Mucosa of stomach (tissue), 1 donor: ENCODE measurements around the gene CEP57L1.
"Not testable (repeated sequence)": the region's sequence is repeated elsewhere in the genome, so short reads cannot be mapped to it uniquely, and the experiment has no call there.

ENCODE experiments used
- H3K27me3 ChIP-seq: one replicate; pipeline ENCODE4 v1.7.0; 2013; ENCODE audit warnings: mild to moderate bottlenecking, low read length; ENCODE audit not compliant: control insufficient read depth, insufficient read depth
- H3K36me3 ChIP-seq: one replicate; pipeline ENCODE4 v1.7.0; 2013; ENCODE audit warnings: low read length; ENCODE audit not compliant: control insufficient read depth, insufficient read depth
- H3K4me1 ChIP-seq: one replicate; pipeline ENCODE4 v1.7.0; 2013; ENCODE audit warnings: mild to moderate bottlenecking, low read length; ENCODE audit not compliant: control insufficient read depth, insufficient read depth
- H3K4me3 ChIP-seq: one replicate; pipeline ENCODE4 v1.7.0; 2013; ENCODE audit warnings: low read length
- H3K9ac ChIP-seq: one replicate; pipeline ENCODE4 v1.7.0; 2013; ENCODE audit warnings: mild to moderate bottlenecking, low read length, moderate library complexity
- H3K9me3 ChIP-seq: one replicate; pipeline ENCODE4 v1.7.0; 2013; ENCODE audit warnings: mild to moderate bottlenecking, low read length, moderate library complexity; ENCODE audit not compliant: control insufficient read depth
- donor health status: Pancreatic carcinoma.

The CEP57L1 gene

DNA sequence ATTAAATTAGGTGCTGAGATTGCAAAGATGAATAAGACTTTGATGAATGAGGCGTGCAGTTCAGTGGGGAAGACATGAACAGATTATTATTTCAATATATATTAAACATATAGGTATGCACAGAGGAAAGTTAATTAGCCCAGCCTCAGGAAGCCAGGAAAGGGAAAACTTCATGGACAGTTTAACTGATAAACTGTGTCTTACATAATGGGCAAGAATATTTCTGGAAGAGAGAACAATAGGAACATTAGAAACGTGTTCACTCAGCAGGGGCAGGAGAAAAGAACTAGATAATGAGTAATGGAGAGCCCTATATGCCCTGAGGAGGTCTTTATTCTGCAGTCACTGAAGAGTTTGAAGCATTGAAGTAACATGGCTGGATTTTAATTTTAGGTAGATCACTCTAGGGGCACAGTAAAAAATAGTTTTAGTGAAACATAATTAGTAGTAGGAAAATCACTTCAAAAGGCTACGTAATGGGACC, 23.6 kb downstream of the CEP57L1 start:
- H3K4me1 ChIP-seq, result peaks cover 6% of the 10 kb centered on the region

DNA sequence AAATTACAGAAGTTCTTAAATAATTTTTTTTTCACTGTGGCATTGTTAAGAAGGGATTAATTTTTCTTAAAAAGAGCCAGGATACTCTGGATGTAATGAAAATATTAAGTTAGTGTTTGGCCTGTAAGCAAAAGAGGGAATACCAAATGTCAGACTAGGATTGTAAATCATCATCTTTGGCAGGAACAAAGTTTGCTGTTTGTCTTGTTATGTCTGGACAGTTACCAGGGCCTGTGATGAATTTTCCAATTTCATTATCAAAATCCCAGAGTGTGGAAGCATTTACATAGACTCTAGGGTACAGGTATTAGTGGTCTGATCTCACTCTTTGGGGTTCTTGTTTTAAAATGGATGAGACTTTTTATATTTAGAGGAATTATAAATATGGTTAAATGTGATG, 26.1 kb downstream of the CEP57L1 start:
- Histone ChIP-seq H3K4me1 (peaks cover 6% of the 10 kb centered on the region), H3K9me3 (no peaks in the 10 kb centered on the region), H3K36me3 (no peaks in the 10 kb centered on the region), H3K27me3 (no peaks in the 10 kb centered on the region), H3K9ac (no peak overlapping the region), H3K4me3 (no peak overlapping the region)

More for the DNA sequence above, 23.6 kb downstream of the CEP57L1 start:
- Histone ChIP-seq H3K27me3 (no peaks in the 10 kb centered on the region), H3K9ac (no peak overlapping the region), H3K9me3 (no peaks in the 10 kb centered on the region), H3K36me3 (no peaks in the 10 kb centered on the region), H3K4me3 (no peak overlapping the region)

DNA sequence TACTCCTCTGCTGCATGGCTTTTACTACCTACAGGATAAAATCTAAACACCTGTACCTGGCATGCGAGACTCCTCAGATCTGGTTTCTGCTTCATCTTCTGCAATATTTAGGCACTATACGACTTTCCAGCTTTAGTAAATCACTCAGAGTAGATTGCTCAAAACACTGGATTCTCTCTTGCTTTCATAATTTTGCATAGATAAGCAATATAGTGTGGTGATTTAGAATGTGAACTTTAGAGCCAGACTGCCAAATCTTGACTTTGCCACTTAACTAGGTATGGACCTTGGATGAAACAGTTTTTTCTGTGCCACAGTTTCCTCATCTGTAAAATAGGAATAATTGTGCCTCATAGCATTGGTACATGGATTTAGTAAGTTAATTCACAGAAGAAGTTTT, 28.9 kb downstream of the CEP57L1 start:
- H3K27me3 ChIP-seq, result no peaks in the 10 kb centered on the region
- H3K4me3 ChIP-seq, result no peak overlapping the region
- peaks cover 4% of the 10 kb centered on the region for H3K4me1 ChIP-seq
- H3K9ac ChIP-seq, result no peak overlapping the region
- no peaks in the 10 kb centered on the region for H3K36me3 ChIP-seq
- H3K9me3 ChIP-seq, result no peaks in the 10 kb centered on the region

DNA sequence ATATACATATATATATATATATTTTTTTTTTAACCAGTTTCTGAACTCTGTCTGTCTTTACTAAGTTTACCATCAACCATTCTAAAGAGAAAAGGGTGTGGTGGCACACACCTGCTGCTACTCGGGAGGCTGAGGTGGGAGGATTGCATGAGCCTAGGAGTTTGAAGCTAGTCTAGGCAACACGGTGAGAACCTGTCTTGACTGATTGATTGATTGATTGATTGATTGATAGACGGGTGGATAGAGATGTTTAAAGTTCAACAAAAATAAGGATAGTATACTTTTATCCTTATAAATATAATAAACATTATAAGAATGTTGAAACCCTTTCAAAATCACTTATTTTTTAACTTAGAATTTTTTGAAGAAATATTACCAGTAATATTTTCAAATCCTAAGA, 30.2 kb downstream of the CEP57L1 start:
- Histone ChIP-seq H3K4me3 (no peak overlapping the region), H3K27me3 (no peaks in the 10 kb centered on the region), H3K4me1 (no peaks in the 10 kb centered on the region), H3K9ac (no peak overlapping the region), H3K9me3 (no peaks in the 10 kb centered on the region), H3K36me3 (no peaks in the 10 kb centered on the region)

DNA sequence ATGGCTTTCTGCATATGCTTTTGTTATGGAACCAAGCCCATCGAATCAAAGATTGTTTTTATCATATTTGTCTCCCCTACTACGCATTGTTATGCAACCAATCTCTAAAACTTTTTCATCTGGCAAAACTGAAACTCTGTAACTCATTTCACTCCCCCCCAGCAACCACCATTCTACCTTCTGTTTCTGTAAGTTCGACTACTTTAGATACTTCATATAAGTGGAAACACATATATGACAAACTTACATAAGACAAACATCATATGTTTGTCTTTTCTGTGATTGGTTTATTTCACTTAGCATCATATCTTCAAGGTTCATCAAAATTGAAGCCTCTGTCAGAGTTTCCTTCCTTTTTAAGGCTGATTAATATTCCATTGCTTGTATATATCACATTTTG, 34.8 kb downstream of the CEP57L1 start:
- Histone ChIP-seq H3K36me3 (no peaks in the 10 kb centered on the region), H3K27me3 (no peaks in the 10 kb centered on the region), H3K9ac (no peak overlapping the region), H3K4me1 (peaks cover 6% of the 10 kb centered on the region), H3K4me3 (no peak overlapping the region), H3K9me3 (no peaks in the 10 kb centered on the region)

DNA sequence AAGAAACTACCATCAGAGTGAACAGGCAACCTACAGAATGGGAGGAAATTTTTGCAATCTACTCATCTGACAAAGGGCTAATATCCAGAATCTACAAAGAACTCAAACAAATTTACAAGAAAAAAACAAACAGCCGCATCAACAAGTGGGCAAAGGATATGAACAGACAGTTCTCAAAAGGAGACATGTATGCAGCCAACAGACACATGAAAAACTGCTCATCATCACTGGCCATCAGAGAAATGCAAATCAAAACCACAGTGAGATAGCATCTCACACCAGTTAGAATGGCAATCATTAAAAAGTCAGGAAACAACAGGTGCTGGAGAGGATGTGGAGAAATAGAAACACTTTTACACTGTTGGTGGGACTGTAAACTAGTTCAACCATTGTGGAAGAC, 40.3 kb downstream of the CEP57L1 start:
- not testable (repeated sequence) for H3K9me3 ChIP-seq, H3K27me3 ChIP-seq, H3K4me1 ChIP-seq, H3K4me3 ChIP-seq, H3K36me3 ChIP-seq, H3K9ac ChIP-seq

DNA sequence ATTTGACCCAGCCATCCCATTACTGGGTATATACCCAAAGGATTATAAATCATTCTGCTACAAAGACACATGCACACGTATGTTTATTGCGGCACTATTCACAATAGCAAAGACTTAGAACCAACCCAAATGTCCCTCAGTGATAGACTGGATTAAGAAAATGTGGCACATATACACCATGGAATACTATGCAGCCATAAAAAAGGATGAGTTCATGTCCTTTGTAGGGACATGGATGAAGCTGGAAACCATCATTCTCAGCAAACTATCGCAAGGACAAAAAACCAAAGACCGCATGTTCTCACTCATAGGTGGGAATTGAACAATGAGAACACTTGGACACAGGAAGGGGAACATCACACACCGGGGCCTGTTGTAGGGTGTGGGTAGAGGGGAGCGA, 40.7 kb downstream of the CEP57L1 start:
- not testable (repeated sequence) for H3K27me3 ChIP-seq

DNA sequence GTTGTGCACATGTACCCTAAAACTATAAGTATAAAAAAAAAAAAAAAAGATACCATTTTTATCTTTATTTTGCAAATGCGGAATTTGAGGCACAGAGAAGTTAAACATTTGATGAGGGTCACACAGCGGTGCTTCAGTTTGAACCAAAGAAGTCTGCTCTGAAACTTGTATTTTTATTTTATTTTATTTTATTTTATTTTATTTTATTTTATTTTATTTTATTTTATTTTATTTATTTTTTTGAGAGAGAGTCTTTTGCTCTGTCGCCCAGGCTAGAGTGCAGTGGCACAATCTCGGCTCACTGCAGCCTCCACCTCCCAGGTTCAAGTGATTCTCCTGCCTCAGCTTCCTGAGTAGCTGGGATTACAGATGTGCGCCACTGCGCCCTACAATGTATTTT, 41.2 kb downstream of the CEP57L1 start:
- not testable (repeated sequence) for H3K9me3 ChIP-seq, H3K4me1 ChIP-seq, H3K27me3 ChIP-seq, H3K9ac ChIP-seq, H3K36me3 ChIP-seq, H3K4me3 ChIP-seq

More for the DNA sequence above, 40.7 kb downstream of the CEP57L1 start:
- not testable (repeated sequence) for H3K9me3 ChIP-seq, H3K36me3 ChIP-seq, H3K4me1 ChIP-seq, H3K4me3 ChIP-seq, H3K9ac ChIP-seq

DNA sequence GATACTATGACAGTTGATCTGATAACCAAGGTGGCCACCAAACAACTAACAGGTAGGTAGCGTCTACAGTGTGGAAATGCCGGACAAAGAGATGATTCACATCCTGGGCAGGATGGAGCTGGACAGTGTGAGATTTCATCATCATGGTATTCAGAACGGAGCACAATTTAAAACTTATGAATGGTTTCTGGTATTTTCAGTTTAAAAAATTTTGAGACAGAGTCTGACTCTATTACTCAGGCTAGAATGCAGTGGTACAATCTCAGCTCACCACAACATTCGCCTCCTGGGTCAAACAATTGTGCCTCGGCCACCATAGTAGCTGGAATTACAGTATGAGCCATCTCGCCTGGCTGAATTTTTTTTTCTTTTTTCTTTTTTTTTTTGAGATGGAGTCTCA, 43.8 kb downstream of the CEP57L1 start:
- Histone ChIP-seq H3K4me3 (no peak overlapping the region), H3K9me3 (no peaks in the 10 kb centered on the region), H3K36me3 (no peaks in the 10 kb centered on the region), H3K9ac (no peak overlapping the region), H3K27me3 (no peaks in the 10 kb centered on the region), H3K4me1 (no peaks in the 10 kb centered on the region)

DNA sequence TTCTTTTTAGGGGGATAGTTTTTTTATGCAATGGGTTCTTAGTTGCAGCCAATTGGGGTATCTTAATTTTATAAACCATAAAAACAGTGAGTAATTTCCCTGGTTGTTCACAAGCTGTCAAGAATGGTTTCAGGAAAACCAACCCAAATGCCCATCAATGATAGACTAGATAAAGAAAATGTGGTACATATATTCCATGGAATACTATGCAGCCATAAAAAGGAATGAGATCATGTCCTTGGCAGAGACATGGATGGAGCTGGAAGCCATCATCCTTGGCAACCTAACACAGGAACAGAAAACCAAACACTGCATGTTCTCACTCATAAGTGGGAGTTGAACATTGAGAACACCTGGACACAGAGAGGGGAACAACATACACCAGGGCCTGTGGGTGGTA, 46.8 kb downstream of the CEP57L1 start:
- not testable (repeated sequence) for H3K27me3 ChIP-seq, H3K9me3 ChIP-seq, H3K36me3 ChIP-seq, H3K4me1 ChIP-seq, H3K9ac ChIP-seq, H3K4me3 ChIP-seq

DNA sequence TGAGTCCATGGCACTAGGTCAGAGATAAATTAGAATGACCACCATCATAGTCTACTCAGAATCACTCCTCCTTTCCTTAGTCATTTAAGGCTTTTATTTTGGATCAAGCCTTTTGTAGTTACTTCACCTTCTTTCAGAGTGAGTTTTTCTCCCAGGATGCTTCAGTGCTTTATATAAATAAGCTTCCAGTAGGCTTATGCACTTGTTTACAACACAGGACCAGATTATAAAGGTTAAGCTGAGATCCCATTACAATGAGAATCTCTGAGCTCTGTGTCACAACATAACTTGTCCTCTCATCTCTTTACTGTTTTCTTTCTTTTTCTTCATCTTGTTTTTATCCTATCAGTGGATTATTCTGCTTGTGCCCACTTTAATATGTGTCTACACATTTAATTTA, 47.9 kb downstream of the CEP57L1 start:
- H3K4me1 ChIP-seq, result no peaks in the 10 kb centered on the region
- H3K36me3 ChIP-seq, result no peaks in the 10 kb centered on the region
- H3K4me3 ChIP-seq, result no peak overlapping the region
- H3K9ac ChIP-seq, result no peak overlapping the region
- H3K9me3 ChIP-seq, result no peaks in the 10 kb centered on the region
- H3K27me3 ChIP-seq, result no peaks in the 10 kb centered on the region

DNA sequence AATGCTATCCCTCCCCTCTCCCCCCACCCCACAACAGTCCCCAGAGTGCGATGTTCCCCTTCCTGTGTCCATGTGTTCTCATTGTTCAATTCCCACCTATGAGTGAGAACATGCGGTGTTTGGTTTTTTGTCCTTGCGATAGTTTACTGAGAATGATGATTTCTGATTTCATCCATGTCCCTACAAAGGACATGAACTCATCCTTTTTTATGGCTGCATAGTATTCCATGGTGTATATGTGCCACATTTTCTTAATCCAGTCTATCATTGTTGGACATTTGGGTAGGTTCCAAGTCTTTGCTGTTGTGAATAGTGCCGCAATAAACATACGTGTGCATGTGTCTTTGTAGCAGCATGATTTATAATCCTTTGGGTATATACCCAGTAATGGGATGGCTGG, 52.9 kb downstream of the CEP57L1 start:
- not testable (repeated sequence) for H3K36me3 ChIP-seq, H3K27me3 ChIP-seq, H3K4me3 ChIP-seq, H3K9ac ChIP-seq, H3K9me3 ChIP-seq, H3K4me1 ChIP-seq

DNA sequence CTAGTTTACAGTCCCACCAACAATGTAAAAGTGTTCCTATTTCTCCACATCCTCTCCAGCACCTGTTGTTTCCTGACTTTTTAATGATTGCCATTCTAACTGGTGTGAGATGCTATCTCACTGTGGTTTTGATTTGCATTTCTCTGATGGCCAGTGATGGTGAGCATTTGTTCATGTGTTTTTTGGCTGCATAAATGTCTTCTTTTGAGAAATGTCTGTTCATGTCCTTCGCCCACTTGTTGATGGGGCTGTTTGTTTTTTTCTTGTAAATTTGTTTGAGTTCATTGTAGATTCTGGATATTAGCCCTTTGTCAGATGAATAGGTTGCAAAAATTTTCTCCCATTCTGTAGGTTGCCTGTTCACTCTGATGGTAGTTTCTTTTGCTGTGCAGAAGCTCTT, 53.4 kb downstream of the CEP57L1 start:
- H3K27me3 ChIP-seq, H3K9ac ChIP-seq, H3K36me3 ChIP-seq, H3K4me3 ChIP-seq, H3K4me1 ChIP-seq, H3K9me3 ChIP-seq: not testable (repeated sequence)
